ENCODE results near the gene TPSG1.
"Not testable (repeated sequence)": the region's sequence is repeated elsewhere in the genome, so short reads cannot be mapped to it uniquely, and the experiment has no call there.

Gene TPSG1

GRCh38 chr16:1256874-1257322 is 31.8 kb upstream of the TPSG1 start:
- DNase-seq (ENCODE audit: low read depth) = no peak

- DNase-seq (ENCODE audit: low read depth) = not testable (repeated sequence)
Observed at GRCh38 chr16:1256296-1256873, 31.3 kb upstream of the TPSG1 start.

- DNase-seq (ENCODE audit: low read depth) = not testable (repeated sequence)
Observed at GRCh38 chr16:1255276-1256122, 30.4 kb upstream of the TPSG1 start, which contains the start of gene TPSD1. TPSD1 (plus strand) TSS chr16:1256069; CDS start chr16:1256281, 212 bp downstream.

- DNase-seq (ENCODE audit: low read depth) = not testable (repeated sequence)
Observed at GRCh38 chr16:1254821-1255220, 29.8 kb upstream of the TPSG1 start.

- DNase-seq (ENCODE audit: low read depth) = not testable (repeated sequence)
Observed at GRCh38 chr16:1253701-1254364, 28.8 kb upstream of the TPSG1 start.

GRCh38 chr16:1249031-1249755 is 24.1 kb upstream of the TPSG1 start:
- DNase-seq (ENCODE audit: low read depth) = not testable (repeated sequence)

GRCh38 chr16:1247903-1248537 is 23.0 kb upstream of the TPSG1 start:
- DNase-seq (ENCODE audit: low read depth) = not testable (repeated sequence)

GRCh38 chr16:1245452-1246020 is 20.5 kb upstream of the TPSG1 start:
- DNase-seq (ENCODE audit: low read depth) = no peak

- DNase-seq (ENCODE audit: low read depth) = no peak
Observed at GRCh38 chr16:1244881-1245280, 19.8 kb upstream of the TPSG1 start.

- DNase-seq (ENCODE audit: low read depth) = not testable (repeated sequence)
Observed at GRCh38 chr16:1243907-1244850, 19.1 kb upstream of the TPSG1 start.

GRCh38 chr16:1243363-1243762 is 18.3 kb upstream of the TPSG1 start:
- not testable (repeated sequence) for DNase-seq (ENCODE audit: low read depth)

GRCh38 chr16:1241081-1241480 is 16.0 kb upstream of the TPSG1 start:
- DNase-seq (ENCODE audit: low read depth) = not testable (repeated sequence)

GRCh38 chr16:1240436-1240835 is 15.4 kb upstream of the TPSG1 start, which contains the start of gene TPSAB1:
TPSAB1 (plus strand) TSS chr16:1240705; CDS start chr16:1240939, 234 bp downstream.
- DNase-seq (ENCODE audit: low read depth) = not testable (repeated sequence)

- not testable (repeated sequence) for DNase-seq (ENCODE audit: low read depth)
Observed at GRCh38 chr16:1239575-1239974, 14.5 kb upstream of the TPSG1 start.

GRCh38 chr16:1238909-1239308 is 13.8 kb upstream of the TPSG1 start:
- DNase-seq (ENCODE audit: low read depth) = not testable (repeated sequence)

- DNase-seq (ENCODE audit: low read depth) = no peak
Observed at GRCh38 chr16:1237990-1238389, 12.9 kb upstream of the TPSG1 start.

GRCh38 chr16:1236659-1237058 is 11.6 kb upstream of the TPSG1 start:
- DNase-seq (ENCODE audit: low read depth) = not testable (repeated sequence)

GRCh38 chr16:1232049-1232748 is 7.1 kb upstream of the TPSG1 start:
- DNase-seq (ENCODE audit: low read depth) = not testable (repeated sequence)

- DNase-seq (ENCODE audit: low read depth) = not testable (repeated sequence)
Observed at GRCh38 chr16:1231301-1231700, 6.2 kb upstream of the TPSG1 start.
